IgD-negative memory B cell (primary cell): ENCODE data around the gene FLNC. TPM values are rescaled to one million over a fixed set of nuclear protein-coding genes. Genes with fewer than 3 reads are reported as not detected.

ENCODE experiments used
- H3K27ac Mint-ChIP-seq, 3 donors: one replicate each; pipeline ENCODE4 v1.8.0; 2020 to 2022; ENCODE audit warnings: mild to moderate bottlenecking in 3 of 3, mixed read lengths in 3 of 3, moderate library complexity in 1 of 3
- H3K27me3 Mint-ChIP-seq: one replicate; pipeline ENCODE4 v1.8.0; 2021; ENCODE audit warnings: mixed read lengths
- H3K36me3 Mint-ChIP-seq: one replicate; pipeline ENCODE4 v1.8.0; 2020; ENCODE audit warnings: mild to moderate bottlenecking, mixed read lengths
- H3K4me1 Mint-ChIP-seq, 3 donors: one replicate each; pipeline ENCODE4 v1.8.0; 2020 to 2022; ENCODE audit warnings: mixed read lengths in 3 of 3, mild to moderate bottlenecking in 1 of 3
- H3K4me3 Mint-ChIP-seq, 4 donors: one replicate each; pipeline ENCODE4 v1.8.0; 2020 to 2022; ENCODE audit warnings: mild to moderate bottlenecking in 4 of 4, mixed read lengths in 4 of 4, moderate library complexity in 3 of 4
- H3K9me3 Mint-ChIP-seq, 3 donors: one replicate each; pipeline ENCODE4 v1.8.0; 2020 to 2021; ENCODE audit warnings: mixed read lengths in 3 of 3, mild to moderate bottlenecking in 1 of 3
- polyA plus RNA-seq: library from polyadenylated mRNA; unstranded; fragments of 300-500 nt; fragmentation: Illumina TruSeq; gene quantifications from one replicate; pipeline ENCODE4 v1.2.3, GENCODE V29; 2021

The FLNC gene
- polyA plus RNA-seq, 1 donor from 2014 or later: not detected

DNA sequence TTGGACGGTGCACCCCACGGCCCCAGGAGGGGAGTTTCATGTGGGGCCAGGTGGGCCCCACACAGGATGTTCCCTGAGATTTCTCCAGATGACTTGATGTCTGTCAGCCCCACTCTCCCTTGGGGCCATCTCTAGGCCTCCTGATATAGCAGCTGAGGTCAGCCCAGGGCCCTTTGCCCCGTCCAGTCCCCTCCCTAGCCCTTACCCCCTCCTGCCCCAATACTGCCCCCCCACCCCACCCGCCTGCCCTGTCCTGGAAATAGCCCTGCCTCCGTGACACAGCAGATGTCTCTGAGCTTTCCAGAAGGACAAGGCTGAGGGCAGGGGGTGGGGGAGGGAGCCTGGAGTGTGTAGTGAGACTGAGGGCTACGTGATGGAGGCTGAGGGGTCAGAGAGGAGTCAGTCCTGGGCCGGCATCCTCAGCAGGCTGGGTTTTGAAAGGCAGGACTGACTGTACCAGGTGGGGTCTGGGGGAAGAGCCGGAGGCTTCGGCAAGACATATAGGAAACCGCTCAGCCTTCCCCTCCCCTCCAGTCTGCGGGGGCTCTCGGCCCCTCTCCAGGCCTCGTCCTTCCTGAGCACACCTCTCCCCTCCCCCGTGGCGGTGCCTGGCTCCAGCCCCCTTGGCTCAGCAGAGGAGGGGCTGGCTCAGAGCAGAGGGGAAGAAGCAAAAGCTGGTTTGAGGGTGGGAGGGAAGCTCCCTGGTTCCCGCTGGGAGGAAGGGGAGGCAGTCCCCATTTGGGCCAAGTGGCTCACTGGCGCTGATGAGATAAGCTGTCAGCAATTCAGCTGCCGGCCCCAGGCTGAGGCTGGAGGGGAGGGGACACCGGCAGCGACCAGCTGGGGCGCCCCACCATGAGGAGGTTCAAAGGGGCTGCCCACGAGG lies 2.0 kb downstream of the FLNC start:
- Mint-ChIP-seq H3K27ac (no peak overlapping the region), H3K27me3 (peaks cover 35% of the 10 kb centered on the region), H3K36me3 (no peaks in the 10 kb centered on the region), H3K4me1 (peaks cover 6 to 9% (median 8%) of the 10 kb centered on the region in 3 donors), H3K9me3 (peaks cover 0 to 3% (median 0%) of the 10 kb centered on the region in 3 donors), H3K4me3 (peak overlapping the region in 1 of 4 donors; percentile 76)

DNA sequence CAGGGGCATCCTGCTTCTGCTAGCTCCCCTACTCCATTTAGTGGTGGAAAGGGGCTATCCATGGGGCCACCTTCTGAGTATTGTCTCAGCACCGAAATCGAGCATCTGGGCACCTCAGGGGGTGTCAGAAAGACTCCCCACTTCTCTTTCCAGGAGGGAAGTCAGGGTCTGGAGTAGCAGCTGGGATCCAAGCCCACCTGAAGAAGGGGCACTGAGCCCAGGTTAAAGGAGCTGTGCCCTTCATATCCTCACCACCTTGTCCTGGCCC lies 2.6 kb downstream of the FLNC start:
- Mint-ChIP-seq H3K27me3 (peaks cover 31% of the 10 kb centered on the region), H3K27ac (no peak overlapping the region), H3K9me3 (peaks cover 0 to 3% (median 0%) of the 10 kb centered on the region in 3 donors), H3K36me3 (no peaks in the 10 kb centered on the region), H3K4me3 (no peak overlapping the region), H3K4me1 (peaks cover 6 to 9% (median 8%) of the 10 kb centered on the region in 3 donors)

DNA sequence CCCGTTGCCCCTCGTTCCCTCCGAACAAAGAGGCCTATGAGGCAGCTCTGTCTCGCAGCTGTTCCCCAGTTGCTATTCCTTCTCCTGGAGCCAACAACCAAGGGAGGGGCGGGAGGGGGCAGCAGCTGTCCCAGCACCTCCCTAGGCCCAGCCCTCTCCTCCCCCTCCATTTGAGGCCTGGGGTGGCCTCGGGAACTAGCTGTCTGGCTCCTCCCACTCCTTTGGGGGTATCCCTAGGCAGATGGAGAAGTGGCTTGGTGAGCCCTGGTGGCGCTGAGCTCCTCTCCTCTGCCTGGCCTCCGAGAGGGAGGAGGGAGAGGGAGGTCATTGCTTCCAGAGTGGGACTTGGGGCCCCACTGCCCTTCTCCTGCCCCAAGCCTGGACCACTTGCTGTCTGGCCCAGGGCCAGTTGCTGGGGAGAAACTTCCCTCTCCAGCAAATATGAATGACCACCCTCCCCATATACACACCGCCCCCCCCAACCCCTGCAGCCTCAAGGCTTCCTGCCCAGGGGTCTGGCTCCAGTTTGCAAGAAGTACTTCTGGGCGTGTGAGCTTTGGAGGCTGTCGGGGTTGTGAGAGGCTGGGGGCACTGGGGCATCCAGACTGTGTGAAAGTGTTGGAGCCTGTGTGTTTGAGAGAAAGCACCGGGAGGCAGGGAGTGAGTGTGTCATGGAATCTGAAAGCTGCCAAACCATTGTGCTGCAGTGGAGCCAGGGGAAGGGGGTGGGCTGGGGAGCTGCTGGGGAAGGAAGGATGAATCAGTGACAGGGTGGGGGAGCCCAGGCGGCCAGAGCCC lies 3.1 kb downstream of the FLNC start:
- peaks cover 25% of the 10 kb centered on the region for H3K27me3 Mint-ChIP-seq

DNA sequence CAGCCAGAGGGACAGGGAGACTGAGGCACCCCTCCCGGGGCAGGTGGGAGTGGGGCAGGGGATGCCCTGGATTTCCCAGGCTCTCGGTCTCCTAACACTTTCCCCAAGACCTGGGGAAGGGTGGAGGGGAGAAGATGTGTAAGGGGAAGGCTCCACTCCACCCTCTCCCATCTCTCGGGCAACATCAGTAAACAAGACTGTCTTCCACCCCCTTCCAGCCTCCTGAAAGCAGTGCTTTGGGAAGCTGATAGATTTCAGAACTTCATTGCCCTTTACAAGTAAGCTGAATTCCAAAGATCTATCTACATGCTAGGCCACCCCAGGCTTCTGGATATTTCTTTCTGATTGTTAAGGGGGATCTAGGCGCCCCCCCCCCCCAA lies 3.7 kb downstream of the FLNC start:
- no peaks in the 10 kb centered on the region for H3K36me3 Mint-ChIP-seq

More for the DNA sequence above, 3.1 kb downstream of the FLNC start:
- H3K9me3 Mint-ChIP-seq: peaks cover 0 to 3% (median 0%) of the 10 kb centered on the region in 3 donors
- H3K36me3 Mint-ChIP-seq: no peaks in the 10 kb centered on the region
- H3K27ac Mint-ChIP-seq: no peak overlapping the region
- no peak overlapping the region for H3K4me3 Mint-ChIP-seq
- peaks cover 6 to 9% (median 8%) of the 10 kb centered on the region in 3 donors for H3K4me1 Mint-ChIP-seq

DNA sequence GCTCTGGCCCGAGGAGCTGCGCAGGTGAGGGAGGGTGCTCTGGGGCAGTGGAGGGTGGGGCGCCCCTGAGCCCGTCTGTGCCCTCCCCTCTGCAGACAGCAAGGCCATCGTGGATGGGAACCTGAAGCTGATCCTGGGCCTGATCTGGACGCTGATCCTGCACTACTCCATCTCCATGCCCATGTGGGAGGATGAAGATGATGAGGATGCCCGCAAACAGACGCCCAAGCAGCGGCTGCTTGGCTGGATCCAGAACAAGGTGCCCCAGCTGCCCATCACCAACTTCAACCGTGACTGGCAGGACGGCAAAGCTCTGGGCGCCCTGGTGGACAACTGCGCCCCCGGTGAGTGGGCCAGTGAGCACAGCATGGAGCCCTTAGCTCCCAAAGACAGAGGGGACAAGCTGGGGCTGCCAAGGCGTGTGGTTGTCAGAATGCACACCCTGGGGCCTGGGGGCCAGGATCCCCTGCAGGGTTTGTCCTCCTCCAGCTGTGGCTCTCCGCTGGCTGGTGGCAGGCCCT lies 5.1 kb downstream of the FLNC start:
- Mint-ChIP-seq H3K4me1 (peaks cover 4 to 6% (median 4%) of the 10 kb centered on the region in 3 donors), H3K27ac (no peak overlapping the region), H3K4me3 (no peak overlapping the region), H3K9me3 (no peaks in the 10 kb centered on the region), H3K36me3 (no peaks in the 10 kb centered on the region), H3K27me3 (peaks cover 14% of the 10 kb centered on the region)

More for the DNA sequence above, 3.7 kb downstream of the FLNC start:
- no peak overlapping the region for H3K4me3 Mint-ChIP-seq
- H3K4me1 Mint-ChIP-seq: peaks cover 6 to 9% (median 8%) of the 10 kb centered on the region in 3 donors
- no peak overlapping the region for H3K27ac Mint-ChIP-seq
- peaks cover 21% of the 10 kb centered on the region for H3K27me3 Mint-ChIP-seq
- H3K9me3 Mint-ChIP-seq: peaks cover 0 to 3% (median 0%) of the 10 kb centered on the region in 3 donors

DNA sequence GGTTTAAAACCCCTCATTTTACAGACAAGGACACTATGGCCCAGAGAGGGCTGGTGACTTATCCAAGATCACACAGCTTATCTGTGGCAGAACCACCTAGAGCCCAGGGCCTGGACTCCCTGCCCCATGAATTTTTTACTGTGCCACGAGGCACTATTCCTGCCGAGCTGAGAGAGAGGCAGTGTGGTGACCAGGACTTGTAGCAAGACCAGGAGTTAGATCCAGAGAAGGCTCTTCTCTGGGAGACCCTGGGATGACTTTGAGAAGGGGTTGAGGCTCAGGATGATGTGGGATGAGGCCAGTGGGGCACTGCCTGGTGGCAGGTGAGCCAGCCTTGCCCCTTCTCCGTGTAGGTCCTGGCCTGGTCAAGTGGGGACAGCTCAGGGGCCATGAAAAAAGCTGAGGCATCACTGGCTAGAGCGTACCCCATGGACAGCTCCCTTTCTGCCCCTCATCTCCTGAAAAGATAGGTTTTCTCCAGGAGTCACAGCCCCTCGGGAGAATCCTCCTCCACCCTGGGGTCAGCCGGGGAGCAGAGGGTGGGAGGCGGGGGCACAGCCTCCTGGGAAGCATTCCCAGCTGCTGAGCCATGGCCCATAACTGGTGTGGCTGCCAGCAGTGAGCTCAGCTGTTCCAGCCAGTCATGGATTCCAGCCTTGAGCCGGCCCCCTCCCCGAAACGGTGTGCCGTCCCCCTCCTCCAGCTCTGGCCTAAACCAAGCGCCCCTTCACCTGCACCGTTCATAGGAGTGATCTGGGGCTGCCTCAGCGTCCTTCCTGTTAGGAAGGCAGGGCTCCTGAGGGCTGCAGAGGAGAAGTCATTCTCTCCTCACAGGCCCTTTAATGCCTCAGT lies 5.8 kb downstream of the FLNC start:
- Mint-ChIP-seq H3K27ac (peak overlapping the region in 1 of 3 donors; percentile 93), H3K4me1 (peaks cover 0 to 5% (median 2%) of the 10 kb centered on the region in 3 donors), H3K27me3 (peaks cover 8% of the 10 kb centered on the region), H3K36me3 (no peaks in the 10 kb centered on the region), H3K4me3 (no peak overlapping the region), H3K9me3 (no peaks in the 10 kb centered on the region)

DNA sequence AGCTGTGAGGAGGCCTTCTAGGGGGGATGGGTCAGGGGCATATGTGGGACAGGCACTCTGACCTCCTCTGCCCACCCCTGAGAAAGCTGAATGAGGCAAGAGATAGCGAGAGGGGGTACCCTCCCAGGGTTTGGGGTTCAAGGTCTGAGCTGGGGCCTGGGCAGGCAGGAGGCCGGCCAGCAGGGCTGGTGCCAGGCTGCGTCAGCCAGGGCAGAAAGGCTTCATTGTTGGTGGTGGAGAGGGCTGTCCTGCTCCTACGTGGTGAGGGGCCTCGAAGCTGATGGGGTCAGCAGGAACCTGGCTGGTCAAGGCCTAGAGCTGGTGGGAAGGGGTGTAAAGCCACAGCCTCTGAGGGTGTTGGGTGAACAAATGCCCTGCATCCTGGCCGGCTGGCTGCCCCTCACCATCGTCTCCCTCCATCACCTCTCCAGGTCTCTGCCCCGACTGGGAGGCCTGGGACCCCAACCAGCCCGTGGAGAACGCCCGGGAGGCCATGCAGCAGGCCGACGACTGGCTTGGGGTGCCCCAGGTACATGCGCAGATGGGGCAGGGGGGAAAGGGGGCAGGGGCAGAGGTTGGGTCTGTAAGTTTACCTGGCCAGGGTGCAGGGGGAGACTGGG lies 6.6 kb downstream of the FLNC start:
- Mint-ChIP-seq H3K4me3 (no peak overlapping the region), H3K27ac (peak overlapping the region in 1 of 3 donors; percentile 93), H3K4me1 (peaks cover 2 to 10% (median 6%) of the 10 kb centered on the region in 3 donors), H3K27me3 (peaks cover 4% of the 10 kb centered on the region), H3K36me3 (no peaks in the 10 kb centered on the region), H3K9me3 (no peaks in the 10 kb centered on the region)

DNA sequence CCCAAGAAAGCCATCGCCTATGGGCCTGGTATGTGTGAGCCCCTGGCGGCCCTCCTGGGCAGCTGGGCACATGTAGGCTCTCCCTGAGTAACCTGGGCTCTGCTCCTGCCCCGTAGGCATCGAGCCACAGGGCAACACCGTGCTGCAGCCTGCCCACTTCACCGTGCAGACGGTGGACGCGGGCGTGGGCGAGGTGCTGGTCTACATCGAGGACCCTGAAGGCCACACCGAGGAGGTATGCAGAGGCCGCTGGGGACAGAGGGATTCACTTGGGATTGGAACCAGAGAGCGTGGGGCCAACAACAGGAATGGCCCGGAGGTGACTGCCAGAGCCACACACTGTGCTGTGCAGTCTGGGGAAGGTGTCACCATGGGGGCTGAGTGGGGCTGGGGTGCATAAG lies 7.3 kb downstream of the FLNC start:
- Mint-ChIP-seq H3K9me3 (no peaks in the 10 kb centered on the region), H3K4me1 (peaks cover 3 to 9% (median 6%) of the 10 kb centered on the region in 3 donors), H3K27ac (no peak overlapping the region), H3K27me3 (peaks cover 4% of the 10 kb centered on the region), H3K4me3 (no peak overlapping the region), H3K36me3 (no peaks in the 10 kb centered on the region)

DNA sequence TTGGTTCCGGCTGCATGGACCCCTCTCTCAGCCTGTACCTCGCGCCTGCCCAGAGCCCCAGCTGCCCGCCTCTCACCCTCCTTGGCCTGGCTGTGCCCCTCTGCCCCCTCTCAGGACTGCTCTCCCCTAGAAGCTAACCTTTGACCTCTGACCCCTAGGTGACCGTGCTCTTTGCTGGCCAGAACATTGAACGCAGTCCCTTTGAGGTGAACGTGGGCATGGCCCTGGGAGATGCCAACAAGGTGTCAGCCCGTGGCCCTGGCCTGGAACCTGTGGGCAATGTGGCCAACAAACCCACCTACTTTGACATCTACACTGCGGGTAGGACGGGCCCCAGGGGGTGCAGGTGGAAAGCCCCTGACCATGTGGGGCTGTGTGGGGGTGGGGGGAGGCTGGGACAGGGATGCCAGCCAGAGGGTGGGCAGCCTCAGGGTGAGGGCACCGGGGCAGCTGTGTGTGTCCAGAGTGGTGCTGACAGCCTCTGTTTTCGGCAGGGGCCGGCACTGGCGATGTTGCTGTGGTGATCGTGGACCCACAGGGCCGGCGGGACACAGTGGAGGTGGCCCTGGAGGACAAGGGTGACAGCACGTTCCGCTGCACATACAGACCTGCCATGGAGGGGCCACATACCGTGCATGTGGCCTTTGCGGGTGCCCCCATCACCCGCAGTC lies 8.0 kb downstream of the FLNC start:
- Mint-ChIP-seq H3K4me3 (no peak overlapping the region), H3K9me3 (no peaks in the 10 kb centered on the region), H3K4me1 (peaks cover 3 to 9% (median 6%) of the 10 kb centered on the region in 3 donors), H3K36me3 (no peaks in the 10 kb centered on the region), H3K27ac (no peak overlapping the region), H3K27me3 (peaks cover 4% of the 10 kb centered on the region)

- no peaks in the 10 kb centered on the region for H3K36me3 Mint-ChIP-seq
- H3K27me3 Mint-ChIP-seq: peaks cover 1% of the 10 kb centered on the region
- H3K4me1 Mint-ChIP-seq: peaks cover 3 to 9% (median 6%) of the 10 kb centered on the region in 3 donors
- no peaks in the 10 kb centered on the region for H3K9me3 Mint-ChIP-seq
- peak overlapping the region in 1 of 3 donors; percentile 81 for H3K27ac Mint-ChIP-seq
- peak overlapping the region in 1 of 4 donors; percentile 4 for H3K4me3 Mint-ChIP-seq
Observed at GRCh38 chr7:128838981-128839731, 8.9 kb downstream of the FLNC start.

DNA sequence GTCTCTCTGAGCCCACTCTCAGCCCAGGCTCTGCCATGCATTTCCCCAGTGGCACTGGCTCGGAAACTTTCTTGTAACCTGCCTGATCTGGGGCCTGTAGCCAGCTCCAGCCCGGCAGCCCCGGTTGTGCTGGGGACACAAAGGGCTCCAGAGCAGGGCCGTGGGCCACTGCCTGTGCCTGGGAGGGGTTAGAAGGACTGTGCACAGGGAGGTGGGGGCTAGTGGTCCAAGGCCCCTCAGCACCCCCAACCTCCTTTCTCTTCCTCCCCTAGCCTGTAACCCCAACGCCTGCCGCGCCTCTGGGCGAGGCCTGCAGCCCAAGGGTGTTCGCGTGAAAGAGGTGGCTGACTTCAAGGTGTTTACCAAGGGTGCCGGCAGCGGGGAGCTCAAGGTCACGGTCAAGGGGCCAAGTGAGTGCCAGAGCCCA lies 9.6 kb downstream of the FLNC start:
- Mint-ChIP-seq H3K4me1 (peaks cover 3 to 9% (median 6%) of the 10 kb centered on the region in 3 donors), H3K36me3 (no peaks in the 10 kb centered on the region), H3K9me3 (no peaks in the 10 kb centered on the region), H3K4me3 (peak overlapping the region in 1 of 4 donors; percentile 4), H3K27ac (peak overlapping the region in 1 of 3 donors; percentile 81), H3K27me3 (peaks cover 1% of the 10 kb centered on the region)

GRCh38 chr7:128840326-128841170 lies 10.3 kb downstream of the FLNC start:
- Mint-ChIP-seq H3K27me3 (peaks cover 1% of the 10 kb centered on the region), H3K36me3 (no peaks in the 10 kb centered on the region), H3K4me3 (peak overlapping the region in 3 of 4 donors; percentile 12 to 86 (median 23)), H3K9me3 (no peaks in the 10 kb centered on the region), H3K27ac (peak overlapping the region in 2 of 3 donors; percentile 73 to 81), H3K4me1 (peaks cover 3 to 9% (median 6%) of the 10 kb centered on the region in 3 donors)
